ENCODE measurements around the gene ERBB4. TPM values are rescaled to one million over a fixed set of nuclear protein-coding genes. Genes with fewer than 3 reads are reported as not detected.
A peak's percentile ranks its signal among the peaks of the same experiment; 100 is the strongest.

The ERBB4 gene
- total RNA-seq, 1 donor from 2014 or later: 2.6 TPM

DNA sequence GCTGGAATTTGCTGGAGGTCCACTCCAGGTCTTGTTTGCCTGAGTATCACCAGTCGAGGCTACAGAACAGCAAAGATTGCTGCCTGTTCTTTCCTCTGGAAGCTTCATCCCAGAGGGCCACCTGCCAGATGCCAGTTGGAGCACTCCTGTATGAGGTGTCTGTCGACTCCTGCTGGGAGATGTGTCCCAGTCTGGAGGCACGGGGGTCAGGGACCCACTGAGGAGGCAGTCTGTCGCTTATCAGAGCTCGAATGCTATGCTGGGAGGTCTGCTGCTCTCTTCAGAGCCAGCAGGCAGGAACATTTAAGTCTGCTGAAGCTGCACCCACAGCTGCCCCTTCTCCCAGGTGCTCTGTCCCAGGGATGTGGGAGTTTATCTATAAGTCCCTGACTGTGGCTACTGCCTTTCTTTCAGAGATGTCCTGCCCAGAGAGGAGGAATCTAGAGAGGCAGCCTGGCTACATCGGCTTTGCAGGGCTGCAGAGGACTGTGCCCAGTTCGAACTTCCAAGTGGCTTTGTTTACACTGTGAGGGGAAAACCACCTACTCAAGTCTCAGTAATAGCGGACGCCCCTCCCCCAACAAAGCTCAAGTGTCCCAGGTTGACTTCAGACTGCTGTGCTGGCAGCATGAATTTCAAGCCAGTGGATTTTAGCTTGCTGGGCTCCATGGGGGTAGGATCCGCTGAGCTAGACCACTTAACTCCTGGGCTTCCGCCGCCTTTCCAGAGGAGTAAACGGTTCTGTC is 301.1 kb downstream of the ERBB4 start:
- no peak for DNase-seq (ENCODE audit: low read depth)
- H3K36me3 ChIP-seq (ENCODE audit: control insufficient read depth, insufficient read depth, low read length): no peaks in the 10 kb centered on the region
- no peak overlapping the region for H3K4me3 ChIP-seq (ENCODE audit: low read depth, low read length)
- H3K27me3 ChIP-seq (ENCODE audit: control insufficient read depth, insufficient read depth, low read length): no peaks in the 10 kb centered on the region
- TF ChIP-seq, protein P1, sequence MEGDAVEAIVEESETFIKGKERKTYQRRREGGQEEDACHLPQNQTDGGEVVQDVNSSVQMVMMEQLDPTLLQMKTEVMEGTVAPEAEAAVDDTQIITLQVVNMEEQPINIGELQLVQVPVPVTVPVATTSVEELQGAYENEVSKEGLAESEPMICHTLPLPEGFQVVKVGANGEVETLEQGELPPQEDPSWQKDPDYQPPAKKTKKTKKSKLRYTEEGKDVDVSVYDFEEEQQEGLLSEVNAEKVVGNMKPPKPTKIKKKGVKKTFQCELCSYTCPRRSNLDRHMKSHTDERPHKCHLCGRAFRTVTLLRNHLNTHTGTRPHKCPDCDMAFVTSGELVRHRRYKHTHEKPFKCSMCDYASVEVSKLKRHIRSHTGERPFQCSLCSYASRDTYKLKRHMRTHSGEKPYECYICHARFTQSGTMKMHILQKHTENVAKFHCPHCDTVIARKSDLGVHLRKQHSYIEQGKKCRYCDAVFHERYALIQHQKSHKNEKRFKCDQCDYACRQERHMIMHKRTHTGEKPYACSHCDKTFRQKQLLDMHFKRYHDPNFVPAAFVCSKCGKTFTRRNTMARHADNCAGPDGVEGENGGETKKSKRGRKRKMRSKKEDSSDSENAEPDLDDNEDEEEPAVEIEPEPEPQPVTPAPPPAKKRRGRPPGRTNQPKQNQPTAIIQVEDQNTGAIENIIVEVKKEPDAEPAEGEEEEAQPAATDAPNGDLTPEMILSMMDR (IDR thresholded peaks at IDR 0.05; ENCODE audit: insufficient read depth, low read length, poor library complexity, severe bottlenecking): no peak

- no peaks in the 10 kb centered on the region for H3K27me3 ChIP-seq (ENCODE audit: control insufficient read depth, insufficient read depth, low read length)
- TF ChIP-seq, protein P1 (IDR thresholded peaks at IDR 0.05; ENCODE audit: insufficient read depth, low read length, poor library complexity, severe bottlenecking): no peak
- DNase-seq (ENCODE audit: low read depth): peak; percentile 21
- no peak overlapping the region for H3K4me3 ChIP-seq (ENCODE audit: low read depth, low read length)
- H3K36me3 ChIP-seq (ENCODE audit: control insufficient read depth, insufficient read depth, low read length): no peaks in the 10 kb centered on the region
Measured at GRCh38 chr2:212228743-212229171, 309.8 kb downstream of the ERBB4 start.

GRCh38 chr2:212227755-212228154 is 310.8 kb downstream of the ERBB4 start:
- Histone ChIP-seq H3K4me3 (ENCODE audit: low read depth, low read length) (no peak overlapping the region), H3K27me3 (ENCODE audit: control insufficient read depth, insufficient read depth, low read length) (no peaks in the 10 kb centered on the region), H3K36me3 (ENCODE audit: control insufficient read depth, insufficient read depth, low read length) (no peaks in the 10 kb centered on the region)
- DNase-seq (ENCODE audit: low read depth): peak; percentile 42
- TF ChIP-seq, protein P1 (IDR thresholded peaks at IDR 0.05; ENCODE audit: insufficient read depth, low read length, poor library complexity, severe bottlenecking): no peak

- no peaks in the 10 kb centered on the region for H3K27me3 ChIP-seq (ENCODE audit: control insufficient read depth, insufficient read depth, low read length)
- DNase-seq (ENCODE audit: low read depth): no peak
- H3K36me3 ChIP-seq (ENCODE audit: control insufficient read depth, insufficient read depth, low read length): no peaks in the 10 kb centered on the region
- no peak overlapping the region for H3K4me3 ChIP-seq (ENCODE audit: low read depth, low read length)
- TF ChIP-seq, protein P1 (IDR thresholded peaks at IDR 0.05; ENCODE audit: insufficient read depth, low read length, poor library complexity, severe bottlenecking): no peak
Measured at GRCh38 chr2:212226114-212226513, 312.5 kb downstream of the ERBB4 start.

GRCh38 chr2:212223696-212224095 is 314.9 kb downstream of the ERBB4 start:
- no peaks in the 10 kb centered on the region for H3K36me3 ChIP-seq (ENCODE audit: control insufficient read depth, insufficient read depth, low read length)
- H3K4me3 ChIP-seq (ENCODE audit: low read depth, low read length): no peak overlapping the region
- no peak for DNase-seq (ENCODE audit: low read depth)
- TF ChIP-seq, protein P1 (IDR thresholded peaks at IDR 0.05; ENCODE audit: insufficient read depth, low read length, poor library complexity, severe bottlenecking): no peak
- no peaks in the 10 kb centered on the region for H3K27me3 ChIP-seq (ENCODE audit: control insufficient read depth, insufficient read depth, low read length)

GRCh38 chr2:212213191-212213590 is 325.4 kb downstream of the ERBB4 start:
- TF ChIP-seq, protein P1 (IDR thresholded peaks at IDR 0.05; ENCODE audit: insufficient read depth, low read length, poor library complexity, severe bottlenecking): no peak
- no peak for DNase-seq (ENCODE audit: low read depth)
- H3K4me3 ChIP-seq (ENCODE audit: low read depth, low read length): no peak overlapping the region
- H3K27me3 ChIP-seq (ENCODE audit: control insufficient read depth, insufficient read depth, low read length): no peaks in the 10 kb centered on the region
- no peaks in the 10 kb centered on the region for H3K36me3 ChIP-seq (ENCODE audit: control insufficient read depth, insufficient read depth, low read length)

All from kidney epithelial cell (primary cell).